Thymus (tissue), 14 donors: ENCODE measurements around the gene POLG2. TPM values are rescaled to one million over a fixed set of nuclear protein-coding genes. Genes with fewer than 3 reads are reported as not detected.
A peak's percentile ranks its signal among the peaks of the same experiment; 100 is the strongest.

ENCODE experiments used
- DNase-seq, 9 donors: peaks; one replicate each; pipeline ENCODE4 v3.0.0-alpha.2; 2013; ENCODE audit warnings: low spot score in 9 of 9, low read depth in 6 of 9, missing footprints in 1 of 9
- H3K27ac ChIP-seq, 2 donors: one replicate each; pipeline ENCODE4 v1.5.1; 2013; ENCODE audit warnings: control low read depth in 1 of 2, low read depth in 1 of 2, low read length in 1 of 2, mild to moderate bottlenecking in 1 of 2, moderate library complexity in 1 of 2
- H3K27me3 ChIP-seq, 2 donors: one replicate each; pipeline ENCODE4 v1.5.1; 2013; ENCODE audit warnings: low read length in 1 of 2; ENCODE audit not compliant: control insufficient read depth in 2 of 2, insufficient read depth in 1 of 2
- H3K36me3 ChIP-seq, 2 donors: one replicate each; pipeline ENCODE4 v1.5.1; 2013; ENCODE audit warnings: low read length in 1 of 2, mild to moderate bottlenecking in 1 of 2, moderate library complexity in 1 of 2; ENCODE audit not compliant: control insufficient read depth in 2 of 2, insufficient read depth in 2 of 2
- H3K4me1 ChIP-seq, 2 donors: one replicate each; pipeline ENCODE4 v1.5.1; 2013; ENCODE audit warnings: low read length in 2 of 2; ENCODE audit not compliant: control insufficient read depth in 2 of 2, insufficient read depth in 2 of 2
- H3K4me3 ChIP-seq, 2 donors: one replicate each; pipeline ENCODE4 v1.5.1; 2013; ENCODE audit warnings: low read length in 2 of 2, control low read depth in 1 of 2, mild to moderate bottlenecking in 1 of 2
- H3K9me3 ChIP-seq, 2 donors: one replicate each; pipeline ENCODE4 v1.5.1; 2013; ENCODE audit warnings: low read length in 1 of 2, mild to moderate bottlenecking in 1 of 2; ENCODE audit not compliant: control insufficient read depth in 2 of 2, insufficient read depth in 1 of 2
- WGBS: extraction: QIAGEN DNeasy Blood & Tissue Kit; methylation state at CpG from one replicate; pipeline ENCODE4 v1.1.7; 2013; 5-methylcytosine and 5-hydroxymethylcytosine counted together
- long read RNA-seq, 10 donors: transcript quantifications; one replicate each; lab custom pipeline, GENCODE V29; 2026
- polyA plus RNA-seq: library from polyadenylated mRNA; stranded (reverse); fragments of 200-250 nt; gene quantifications from one replicate; pipeline ENCODE4 v1.2.3, GENCODE V29; 2013
- total RNA-seq: library from RNA; stranded (reverse); fragments of 120-200 nt; gene quantifications from one replicate; pipeline ENCODE4 v1.2.4, GENCODE V29; 2013
- donor health status: healthy.

The POLG2 gene
- total RNA-seq (13.2 TPM), polyA plus RNA-seq (24.4 TPM)
- long read RNA-seq, donor 1 = 0 reads
- long read RNA-seq, donor 2 = 0 reads
- long read RNA-seq, donor 3, transcript POLG2-201 (8 exons, 1,564 nt) = major isoform, 6 of 62 reads
- long read RNA-seq, donor 3, partial matches to known transcripts = 49 of 62 reads
- long read RNA-seq, donor 3, other reads (novel, unspliced or antisense) = 0 of 62 reads
- long read RNA-seq, donor 4, partial matches to known transcripts = 0 of 4 reads
- long read RNA-seq, donor 4, other reads (novel, unspliced or antisense) = 0 of 4 reads
- long read RNA-seq, donor 5, transcript POLG2-201 (8 exons, 1,564 nt) = major isoform, 7 of 15 reads
- long read RNA-seq, donor 5, partial matches to known transcripts = 7 of 15 reads
- long read RNA-seq, donor 5, other reads (novel, unspliced or antisense) = 0 of 15 reads
- long read RNA-seq, donor 6, transcript POLG2-201 (8 exons, 1,564 nt) = major isoform, 5 of 35 reads
- long read RNA-seq, donor 6, partial matches to known transcripts = 21 of 35 reads
- long read RNA-seq, donor 6, other reads (novel, unspliced or antisense) = 5 of 35 reads
- long read RNA-seq, donor 7, partial matches to known transcripts = 0 of 1 reads
- long read RNA-seq, donor 7, other reads (novel, unspliced or antisense) = 0 of 1 reads
- long read RNA-seq, donor 8, partial matches to known transcripts = 0 of 1 reads
- long read RNA-seq, donor 8, other reads (novel, unspliced or antisense) = 0 of 1 reads
- long read RNA-seq, donor 9, transcript POLG2-201 (8 exons, 1,564 nt) = major isoform, 5 of 16 reads
- long read RNA-seq, donor 9, partial matches to known transcripts = 10 of 16 reads
- long read RNA-seq, donor 9, other reads (novel, unspliced or antisense) = 0 of 16 reads
- long read RNA-seq, donor 10, partial matches to known transcripts = 0 of 1 reads
- long read RNA-seq, donor 10, other reads (novel, unspliced or antisense) = 0 of 1 reads

- DNase-seq = peak; percentile 82 to 96 (median 91)
- Histone ChIP-seq H3K27ac (peak within 1 kb of the TSS; percentile 94 to 96), H3K9me3 (no peaks in the 10 kb centered on the region), H3K4me3 (peak within 1 kb of the TSS; percentile 71 to 82), H3K4me1 (peaks cover 16 to 27% of the 10 kb centered on the region in 2 donors), H3K27me3 (no peaks in the 10 kb centered on the region), H3K36me3 (peaks cover 38 to 59% of the 10 kb centered on the region in 2 donors)
- 1% methylated on average over 50 of the region's 50 CpGs for WGBS
These were observed at the start of gene POLG2 for GRCh38 chr17:64496786-64497564. TSS of gene POLG2 (minus strand) at chr17:64497054. CDS start at chr17:64496968, 86 bp downstream.

DNA sequence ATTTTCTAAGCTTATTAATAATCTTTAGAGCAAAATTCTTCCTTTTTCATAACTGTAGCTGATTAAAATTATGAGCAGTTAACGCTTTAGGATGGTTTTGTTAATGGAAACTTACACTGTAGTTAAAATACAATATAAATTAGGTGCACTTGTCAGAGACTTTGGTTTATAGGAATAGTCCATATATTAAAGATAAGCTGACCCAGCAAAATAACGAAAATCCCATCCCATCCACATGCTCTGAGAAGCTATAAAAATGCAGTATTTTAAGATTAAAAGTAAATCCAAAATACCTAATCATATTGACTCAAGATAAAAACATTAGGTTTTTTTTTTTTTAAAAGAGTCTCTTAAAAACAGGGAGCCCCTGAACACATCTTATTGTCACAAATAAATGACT lies 47.9 kb upstream of the POLG2 start:
- Histone ChIP-seq H3K9me3 (no peaks in the 10 kb centered on the region), H3K36me3 (peaks cover 35 to 69% of the 10 kb centered on the region in 2 donors), H3K4me1 (no peaks in the 10 kb centered on the region), H3K27me3 (no peaks in the 10 kb centered on the region), H3K27ac (no peak overlapping the region), H3K4me3 (no peak overlapping the region)
- DNase-seq = no peak
- WGBS = 100% methylated on average over 2 of the region's 2 CpGs

DNA sequence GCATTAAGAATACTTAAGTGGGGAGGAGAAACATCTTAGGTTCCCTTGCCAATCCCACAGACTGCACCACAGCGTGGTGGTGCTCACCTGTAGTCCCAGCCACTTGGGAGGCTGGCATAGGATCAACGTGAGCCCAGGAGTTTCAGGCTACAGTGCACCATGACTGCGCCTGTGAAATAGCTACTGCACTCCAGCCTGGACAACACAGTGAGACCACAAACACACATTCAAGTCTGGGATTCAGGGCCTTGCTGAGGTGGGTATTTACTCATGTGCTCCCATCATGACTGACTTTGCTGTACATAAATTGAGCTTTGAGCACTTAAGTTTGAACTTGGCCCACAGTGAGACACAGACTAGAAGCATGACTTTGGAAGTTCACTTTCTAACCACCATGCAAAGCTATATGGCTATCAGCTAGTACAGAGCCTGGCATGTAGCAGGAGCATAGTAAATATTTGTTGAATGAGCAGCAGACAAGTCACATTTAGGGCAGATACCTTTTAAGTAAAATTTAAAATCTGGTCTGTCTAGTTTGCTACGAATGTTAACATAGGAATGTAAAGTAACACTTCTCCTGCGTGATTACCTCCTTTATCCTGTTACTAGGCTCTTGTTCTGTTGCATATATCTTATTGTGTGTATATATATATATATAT lies 43.4 kb upstream of the POLG2 start:
- Histone ChIP-seq H3K4me1 (no peaks in the 10 kb centered on the region), H3K27ac (no peak overlapping the region), H3K27me3 (no peaks in the 10 kb centered on the region), H3K4me3 (no peak overlapping the region), H3K36me3 (peaks cover 42 to 76% of the 10 kb centered on the region in 2 donors), H3K9me3 (no peaks in the 10 kb centered on the region)
- WGBS = 98% methylated on average over 5 of the region's 5 CpGs
- no peak for DNase-seq

- no peak overlapping the region for H3K27ac ChIP-seq
- WGBS = 96% methylated on average over 7 of the region's 7 CpGs
- no peaks in the 10 kb centered on the region for H3K4me1 ChIP-seq
- no peak for DNase-seq
- H3K4me3 ChIP-seq = no peak overlapping the region
- H3K36me3 ChIP-seq = peaks cover 49 to 80% of the 10 kb centered on the region in 2 donors
- H3K27me3 ChIP-seq = no peaks in the 10 kb centered on the region
- H3K9me3 ChIP-seq = no peaks in the 10 kb centered on the region
These were observed 41.8 kb upstream of the POLG2 start for GRCh38 chr17:64538508-64539130.

DNA sequence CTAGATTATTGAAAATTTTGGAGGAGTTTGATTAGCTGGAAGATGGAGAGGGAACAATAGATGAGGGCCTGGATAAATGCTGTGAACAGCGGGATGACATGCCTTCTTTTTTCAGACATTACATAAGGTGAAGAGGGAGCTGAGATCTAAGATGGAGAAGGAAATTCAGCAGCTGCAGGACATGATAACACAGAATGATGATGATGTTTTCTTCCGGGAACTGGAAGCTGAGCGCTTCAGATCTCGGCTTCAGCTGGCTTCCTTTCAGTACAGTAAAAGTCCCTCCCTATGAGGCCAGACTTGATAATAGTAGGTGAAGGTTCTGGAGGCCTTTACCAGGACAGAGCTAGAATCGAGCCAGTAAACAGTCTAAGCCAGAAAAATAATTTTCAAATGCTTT lies 40.6 kb upstream of the POLG2 start:
- no peaks in the 10 kb centered on the region for H3K9me3 ChIP-seq
- peaks cover 60 to 86% of the 10 kb centered on the region in 2 donors for H3K36me3 ChIP-seq
- H3K4me3 ChIP-seq = no peak overlapping the region
- WGBS = over 99% methylated on average over 5 of the region's 5 CpGs
- no peak overlapping the region for H3K27ac ChIP-seq
- no peaks in the 10 kb centered on the region for H3K27me3 ChIP-seq
- H3K4me1 ChIP-seq = no peaks in the 10 kb centered on the region
- DNase-seq = no peak

- WGBS = 95% methylated on average over 2 of the region's 2 CpGs
- peaks cover 64 to 87% of the 10 kb centered on the region in 2 donors for H3K36me3 ChIP-seq
These were observed 40.1 kb upstream of the POLG2 start for GRCh38 chr17:64536913-64537312.

GRCh38 chr17:64535357-64535756 lies 38.5 kb upstream of the POLG2 start:
- no peaks in the 10 kb centered on the region for H3K4me1 ChIP-seq
- DNase-seq = no peak
- WGBS = 96% methylated on average over 6 of the region's 6 CpGs
- H3K27me3 ChIP-seq = no peaks in the 10 kb centered on the region
- no peak overlapping the region for H3K27ac ChIP-seq
- H3K36me3 ChIP-seq = peaks cover 70 to 93% of the 10 kb centered on the region in 2 donors
- H3K9me3 ChIP-seq = no peaks in the 10 kb centered on the region
- no peak overlapping the region for H3K4me3 ChIP-seq

More at GRCh38 chr17:64536913-64537312, 40.1 kb upstream of the POLG2 start:
- DNase-seq = no peak
- H3K27ac ChIP-seq = no peak overlapping the region
- no peaks in the 10 kb centered on the region for H3K27me3 ChIP-seq
- H3K4me3 ChIP-seq = no peak overlapping the region
- H3K9me3 ChIP-seq = no peaks in the 10 kb centered on the region
- H3K4me1 ChIP-seq = no peaks in the 10 kb centered on the region

GRCh38 chr17:64534187-64534586 lies 37.3 kb upstream of the POLG2 start:
- DNase-seq = peak in 2 of 9 donors; percentile 7 to 17
- WGBS = 97% methylated on average over 3 of the region's 3 CpGs
- H3K27ac ChIP-seq = no peak overlapping the region
- no peaks in the 10 kb centered on the region for H3K27me3 ChIP-seq
- H3K36me3 ChIP-seq = peaks cover 72 to 96% of the 10 kb centered on the region in 2 donors
- no peaks in the 10 kb centered on the region for H3K9me3 ChIP-seq
- H3K4me1 ChIP-seq = no peaks in the 10 kb centered on the region
- H3K4me3 ChIP-seq = no peak overlapping the region
